BLaER1 treated with 17β-estradiol and CSF1 and Interleukin-3, amounts not matched to agents 10 nM and 100 nM (cell line): ENCODE measurements around the gene BACH2.

Experiments used
- H3K27ac ChIP-seq, 11 experiments: shearing (Covaris generic); formaldehyde crosslinking; 2 replicates each; pipeline ENCODE4 v1.8.1; 2022
- H3K27me3 ChIP-seq, 11 experiments: shearing (Covaris generic); formaldehyde crosslinking; 2 replicates each; pipeline ENCODE4 v1.8.1; 2022
- H3K36me3 ChIP-seq, 11 experiments: shearing (Covaris generic); formaldehyde crosslinking; 2 replicates each; pipeline ENCODE4 v1.8.1; 2022
- H3K4me1 ChIP-seq, 10 experiments: shearing (Covaris generic); formaldehyde crosslinking; 2 replicates each; pipeline ENCODE4 v1.8.1; 2022
- H3K4me2 ChIP-seq, 11 experiments: shearing (Covaris generic); formaldehyde crosslinking; 2 replicates each; pipeline ENCODE4 v1.8.1; 2022
- H3K4me3 ChIP-seq, 10 experiments: shearing (Covaris generic); formaldehyde crosslinking; 2 replicates each; pipeline ENCODE4 v1.8.1; 2022
- H3K9ac ChIP-seq, 11 experiments: shearing (Covaris generic); formaldehyde crosslinking; 2 replicates each; pipeline ENCODE4 v1.8.1; 2022
- H3K9me3 ChIP-seq, 11 experiments: shearing (Covaris generic); formaldehyde crosslinking; replicated peaks in 1 of 11; 2 replicates each; pipeline ENCODE4 v1.8.1; 2022
- H4K20me1 ChIP-seq, 11 experiments: shearing (Covaris generic); formaldehyde crosslinking; 2 replicates each; pipeline ENCODE4 v1.8.1; 2022
- Cebpa-rat ChIP-seq, 11 experiments: shearing (Covaris generic); IDR thresholded peaks; 2 replicates each; pipeline ENCODE4 v1.8.1; 2022

The BACH2 gene

GRCh38 chr6:90250405-90250804 is 46.2 kb downstream of the BACH2 start:
- peaks cover 0 to 20% (median 0%) of the 10 kb centered on the region in 10 experiments; a peak in 9 of 20 replicates for H3K4me1 ChIP-seq
- H3K27ac ChIP-seq: no peak overlapping the region
- H4K20me1 ChIP-seq: peaks cover 0 to 41% (median 0%) of the 10 kb centered on the region in 11 experiments; a peak in 2 of 22 replicates
- H3K36me3 ChIP-seq: peaks cover 0 to 35% (median 7%) of the 10 kb centered on the region in 11 experiments; a peak in 7 of 22 replicates
- H3K27me3 ChIP-seq: no peaks in the 10 kb centered on the region
- H3K4me2 ChIP-seq: no peak overlapping the region
- no peaks in the 10 kb centered on the region for H3K9me3 ChIP-seq
- no peak for TF ChIP-seq Cebpa-rat (IDR thresholded peaks at IDR 0.05)
- no peak overlapping the region for H3K9ac ChIP-seq
- no peak overlapping the region for H3K4me3 ChIP-seq

GRCh38 chr6:90249458-90249857 is 47.2 kb downstream of the BACH2 start:
- Histone ChIP-seq H3K27me3 (no peaks in the 10 kb centered on the region), H3K36me3 (peaks cover 0 to 35% (median 7%) of the 10 kb centered on the region in 11 experiments; a peak in 7 of 22 replicates), H3K9ac (no peak overlapping the region), H3K4me2 (no peak overlapping the region), H4K20me1 (peaks cover 0 to 33% (median 0%) of the 10 kb centered on the region in 11 experiments; a peak in 2 of 22 replicates), H3K27ac (no peak overlapping the region), H3K4me3 (no peak overlapping the region), H3K4me1 (peaks cover 0 to 20% (median 0%) of the 10 kb centered on the region in 10 experiments; a peak in 9 of 20 replicates), H3K9me3 (no peaks in the 10 kb centered on the region)
- no peak for TF ChIP-seq Cebpa-rat (IDR thresholded peaks at IDR 0.05)

GRCh38 chr6:90249034-90249433 is 47.6 kb downstream of the BACH2 start:
- H4K20me1 ChIP-seq: peaks cover 0 to 33% (median 0%) of the 10 kb centered on the region in 11 experiments; a peak in 2 of 22 replicates
- peaks cover 0 to 39% (median 7%) of the 10 kb centered on the region in 11 experiments; a peak in 7 of 22 replicates for H3K36me3 ChIP-seq
- no peaks in the 10 kb centered on the region for H3K27me3 ChIP-seq
- TF ChIP-seq Cebpa-rat (IDR thresholded peaks at IDR 0.05): no peak
- H3K9ac ChIP-seq: no peak overlapping the region
- peaks cover 0 to 20% (median 0%) of the 10 kb centered on the region in 10 experiments; a peak in 9 of 20 replicates for H3K4me1 ChIP-seq
- H3K4me2 ChIP-seq: no peak overlapping the region
- H3K9me3 ChIP-seq: no peaks in the 10 kb centered on the region
- H3K27ac ChIP-seq: no peak overlapping the region
- no peak overlapping the region for H3K4me3 ChIP-seq

- Histone ChIP-seq H3K36me3 (peaks cover 0 to 44% (median 7%) of the 10 kb centered on the region in 11 experiments; a peak in 7 of 22 replicates), H3K27me3 (no peaks in the 10 kb centered on the region), H4K20me1 (peaks cover 0 to 24% (median 0%) of the 10 kb centered on the region in 11 experiments; a peak in 2 of 22 replicates), H3K4me3 (no peak overlapping the region), H3K4me2 (no peak overlapping the region), H3K27ac (no peak overlapping the region), H3K9ac (no peak overlapping the region), H3K4me1 (peaks cover 0 to 11% (median 0%) of the 10 kb centered on the region in 10 experiments; a peak in 4 of 20 replicates), H3K9me3 (no peaks in the 10 kb centered on the region)
- no peak for TF ChIP-seq Cebpa-rat (IDR thresholded peaks at IDR 0.05)
Measured at GRCh38 chr6:90247262-90247661, 49.4 kb downstream of the BACH2 start.

GRCh38 chr6:90241229-90241880 is 55.3 kb downstream of the BACH2 start:
- no peak overlapping the region for H3K9ac ChIP-seq
- no peak overlapping the region for H3K4me3 ChIP-seq
- TF ChIP-seq Cebpa-rat (IDR thresholded peaks at IDR 0.05): no peak
- H3K27me3 ChIP-seq: no peaks in the 10 kb centered on the region
- peak overlapping the region in 5 of 11 experiments; percentile 26 to 39 (median 31); a peak in 4 of 22 replicates for H3K4me2 ChIP-seq
- H4K20me1 ChIP-seq: peaks cover 0 to 16% (median 0%) of the 10 kb centered on the region in 11 experiments; a peak in 2 of 22 replicates
- peaks cover 0 to 36% (median 0%) of the 10 kb centered on the region in 11 experiments; a peak in 4 of 22 replicates for H3K36me3 ChIP-seq
- peaks cover 0 to 11% (median 5%) of the 10 kb centered on the region in 10 experiments; a peak in 11 of 20 replicates for H3K4me1 ChIP-seq
- H3K27ac ChIP-seq: peak overlapping the region in 2 of 11 experiments; percentile 10 to 14; a peak in 2 of 22 replicates
- H3K9me3 ChIP-seq: no peaks in the 10 kb centered on the region

GRCh38 chr6:90238496-90239266 is 58.0 kb downstream of the BACH2 start:
- Histone ChIP-seq H3K9me3 (no peaks in the 10 kb centered on the region), H3K27ac (no peak overlapping the region), H3K9ac (no peak overlapping the region), H3K4me2 (no peak overlapping the region), H3K4me1 (peaks cover 1 to 15% (median 7%) of the 10 kb centered on the region in 10 experiments; a peak in 14 of 20 replicates), H3K36me3 (peaks cover 0 to 42% (median 0%) of the 10 kb centered on the region in 11 experiments; a peak in 4 of 22 replicates), H3K27me3 (no peaks in the 10 kb centered on the region), H3K4me3 (no peak overlapping the region), H4K20me1 (peaks cover 0 to 41% (median 0%) of the 10 kb centered on the region in 11 experiments; a peak in 2 of 22 replicates)
- TF ChIP-seq Cebpa-rat (IDR thresholded peaks at IDR 0.05): no peak

GRCh38 chr6:90237350-90237990 is 59.2 kb downstream of the BACH2 start:
- Histone ChIP-seq H4K20me1 (peaks cover 0 to 53% (median 0%) of the 10 kb centered on the region in 11 experiments; a peak in 2 of 22 replicates), H3K27ac (no peak overlapping the region), H3K9me3 (no peaks in the 10 kb centered on the region), H3K4me3 (no peak overlapping the region), H3K4me2 (no peak overlapping the region), H3K36me3 (peaks cover 0 to 39% (median 0%) of the 10 kb centered on the region in 11 experiments; a peak in 3 of 22 replicates), H3K9ac (no peak overlapping the region), H3K4me1 (peaks cover 6 to 27% (median 9%) of the 10 kb centered on the region in 10 experiments; a peak in 17 of 20 replicates), H3K27me3 (no peaks in the 10 kb centered on the region)
- TF ChIP-seq Cebpa-rat (IDR thresholded peaks at IDR 0.05): no peak

GRCh38 chr6:90233994-90234393 is 62.6 kb downstream of the BACH2 start:
- H3K4me2 ChIP-seq: no peak overlapping the region
- H3K4me3 ChIP-seq: no peak overlapping the region
- H3K9ac ChIP-seq: no peak overlapping the region
- H3K36me3 ChIP-seq: peaks cover 0 to 57% (median 0%) of the 10 kb centered on the region in 11 experiments; a peak in 5 of 22 replicates
- H3K27ac ChIP-seq: no peak overlapping the region
- peaks cover 4 to 27% (median 12%) of the 10 kb centered on the region in 10 experiments; a peak in 16 of 20 replicates for H3K4me1 ChIP-seq
- H3K27me3 ChIP-seq: no peaks in the 10 kb centered on the region
- peaks cover 0 to 57% (median 0%) of the 10 kb centered on the region in 11 experiments; a peak in 2 of 22 replicates for H4K20me1 ChIP-seq
- H3K9me3 ChIP-seq: no peaks in the 10 kb centered on the region
- no peak for TF ChIP-seq Cebpa-rat (IDR thresholded peaks at IDR 0.05)
